ENCODE data around the gene SCARF2.

The SCARF2 gene

GRCh38 chr22:20424568-20424931 is 13.1 kb downstream of the SCARF2 start:
- TF ChIP-seq CTCF (conservative IDR thresholded peaks at IDR 0.05; ENCODE audit: low read depth, low read length) = no peak
- no peak overlapping the region for H3K4me3 ChIP-seq (ENCODE audit: low read length)
- DNase-seq (ENCODE audit: low read depth) = no peak

- no peak for TF ChIP-seq CTCF (conservative IDR thresholded peaks at IDR 0.05; ENCODE audit: low read depth, low read length)
- DNase-seq (ENCODE audit: low read depth) = no peak
- H3K4me3 ChIP-seq (ENCODE audit: low read length) = no peak overlapping the region
These were observed 13.6 kb downstream of the SCARF2 start for GRCh38 chr22:20423906-20424551.

GRCh38 chr22:20423008-20423905 is 14.4 kb downstream of the SCARF2 start:
- no peak for DNase-seq (ENCODE audit: low read depth)
- TF ChIP-seq CTCF (conservative IDR thresholded peaks at IDR 0.05; ENCODE audit: low read depth, low read length) = no peak
- no peak overlapping the region for H3K4me3 ChIP-seq (ENCODE audit: low read length)

- no peak for DNase-seq (ENCODE audit: low read depth)
- TF ChIP-seq CTCF (conservative IDR thresholded peaks at IDR 0.05; ENCODE audit: low read depth, low read length) = no peak
- no peak overlapping the region for H3K4me3 ChIP-seq (ENCODE audit: low read length)
These were observed 15.2 kb downstream of the SCARF2 start for GRCh38 chr22:20422271-20423007.

- H3K4me3 ChIP-seq (ENCODE audit: low read length) = no peak overlapping the region
- no peak for DNase-seq (ENCODE audit: low read depth)
- TF ChIP-seq CTCF (conservative IDR thresholded peaks at IDR 0.05; ENCODE audit: low read depth, low read length) = no peak
These were observed 16.1 kb downstream of the SCARF2 start for GRCh38 chr22:20421507-20421874.

GRCh38 chr22:20420157-20420842 is 17.3 kb downstream of the SCARF2 start:
- no peak for TF ChIP-seq CTCF (conservative IDR thresholded peaks at IDR 0.05; ENCODE audit: low read depth, low read length)
- H3K4me3 ChIP-seq (ENCODE audit: low read length) = no peak overlapping the region
- no peak for DNase-seq (ENCODE audit: low read depth)

All from retinal pigment epithelial cell (primary cell).